ENCODE results near the gene NT5C3B.

The NT5C3B gene

DNA sequence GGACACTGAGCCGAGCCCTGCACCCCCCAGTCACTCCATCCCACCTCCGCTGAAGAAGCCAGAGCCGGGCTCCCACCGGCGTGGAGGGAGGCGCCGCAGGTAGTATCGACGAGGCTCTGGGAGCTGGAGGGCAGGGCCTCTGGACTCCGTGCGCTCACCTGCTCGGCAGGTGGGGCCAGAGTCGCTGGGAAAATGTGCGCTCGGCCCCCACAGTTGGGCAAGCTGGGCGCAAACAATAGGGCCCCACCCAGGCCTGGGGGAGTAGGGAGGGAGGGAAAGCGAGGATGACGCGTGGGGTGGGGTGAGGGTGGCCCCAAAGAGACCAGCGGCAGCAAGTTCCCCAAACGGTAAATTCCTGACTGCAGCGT, 50.2 kb downstream of the NT5C3B start:
- H3K4me3 ChIP-seq (ENCODE audit: low read length), result peak overlapping the region; percentile 65
- TF ChIP-seq, protein P1, sequence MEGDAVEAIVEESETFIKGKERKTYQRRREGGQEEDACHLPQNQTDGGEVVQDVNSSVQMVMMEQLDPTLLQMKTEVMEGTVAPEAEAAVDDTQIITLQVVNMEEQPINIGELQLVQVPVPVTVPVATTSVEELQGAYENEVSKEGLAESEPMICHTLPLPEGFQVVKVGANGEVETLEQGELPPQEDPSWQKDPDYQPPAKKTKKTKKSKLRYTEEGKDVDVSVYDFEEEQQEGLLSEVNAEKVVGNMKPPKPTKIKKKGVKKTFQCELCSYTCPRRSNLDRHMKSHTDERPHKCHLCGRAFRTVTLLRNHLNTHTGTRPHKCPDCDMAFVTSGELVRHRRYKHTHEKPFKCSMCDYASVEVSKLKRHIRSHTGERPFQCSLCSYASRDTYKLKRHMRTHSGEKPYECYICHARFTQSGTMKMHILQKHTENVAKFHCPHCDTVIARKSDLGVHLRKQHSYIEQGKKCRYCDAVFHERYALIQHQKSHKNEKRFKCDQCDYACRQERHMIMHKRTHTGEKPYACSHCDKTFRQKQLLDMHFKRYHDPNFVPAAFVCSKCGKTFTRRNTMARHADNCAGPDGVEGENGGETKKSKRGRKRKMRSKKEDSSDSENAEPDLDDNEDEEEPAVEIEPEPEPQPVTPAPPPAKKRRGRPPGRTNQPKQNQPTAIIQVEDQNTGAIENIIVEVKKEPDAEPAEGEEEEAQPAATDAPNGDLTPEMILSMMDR (conservative IDR thresholded peaks at IDR 0.05; ENCODE audit: low read depth, low read length), result no peak
- no peak for DNase-seq (ENCODE audit: low read depth)

DNA sequence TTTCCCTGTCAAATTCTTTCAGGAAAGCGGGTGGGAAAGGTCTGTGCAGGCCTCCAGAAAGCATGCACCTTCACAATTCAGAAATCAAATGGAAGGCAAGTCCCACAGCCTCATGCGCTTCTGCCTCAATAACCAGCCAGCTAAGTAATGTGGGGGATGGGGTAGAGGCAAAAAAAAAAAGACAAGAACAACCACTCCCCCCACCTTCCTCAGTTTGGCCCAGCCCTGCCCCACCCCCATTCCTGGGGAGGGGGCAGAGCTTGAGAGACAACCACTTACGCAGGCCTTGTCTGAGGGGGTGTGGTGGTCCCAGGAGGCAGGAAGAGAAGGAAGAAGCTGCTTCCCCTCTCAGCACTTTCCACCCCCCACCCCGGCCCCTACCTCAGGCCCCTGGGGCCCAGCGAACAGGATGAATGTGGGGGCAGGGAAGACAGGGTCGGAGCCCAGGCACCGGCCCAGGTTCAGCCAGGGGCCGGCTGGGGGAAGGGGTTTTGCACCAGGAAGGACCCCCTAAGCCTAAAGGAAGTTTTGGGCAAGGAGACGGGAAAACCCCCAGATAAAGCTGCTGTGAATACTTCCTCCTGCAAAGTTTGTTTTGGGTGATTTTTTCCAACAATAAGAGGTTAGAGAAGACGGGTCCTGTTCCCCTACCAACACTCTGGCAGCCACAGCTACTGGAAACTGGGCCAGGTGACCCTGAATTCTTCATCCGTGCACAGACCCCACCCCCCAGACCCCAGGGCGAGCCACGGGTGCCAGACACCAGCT, 50.8 kb downstream of the NT5C3B start:
- H3K4me3 ChIP-seq (ENCODE audit: low read length), result peak overlapping the region; percentile 65
- no peak for DNase-seq (ENCODE audit: low read depth)
- TF ChIP-seq, protein P1 (conservative IDR thresholded peaks at IDR 0.05; ENCODE audit: low read depth, low read length), result no peak

DNA sequence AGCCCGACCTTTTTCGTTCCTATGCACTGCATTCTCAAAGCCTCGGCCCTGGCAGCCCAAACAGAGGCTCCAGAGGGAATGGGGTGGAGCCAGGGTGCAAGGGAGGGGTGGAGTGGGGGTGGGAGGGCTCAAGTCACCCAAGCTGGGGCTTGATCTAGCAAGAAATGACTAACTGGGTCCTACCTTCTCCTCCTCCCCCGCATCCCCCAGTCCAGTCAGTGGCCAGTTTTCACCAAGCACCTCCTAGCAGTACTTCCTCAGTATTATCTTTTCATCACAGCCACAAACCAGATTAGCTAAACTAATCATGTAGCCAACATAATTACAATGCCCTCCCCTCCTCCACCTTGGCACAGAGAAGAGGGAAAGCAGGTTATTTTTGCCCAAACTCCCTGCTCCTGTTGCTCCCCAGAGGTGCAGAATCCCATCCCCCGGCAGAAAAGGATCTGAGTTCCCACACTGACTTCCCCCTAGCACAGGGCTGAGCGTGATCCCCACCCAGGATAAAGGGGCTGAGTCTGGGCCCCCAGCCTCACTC, 51.8 kb downstream of the NT5C3B start:
- TF ChIP-seq, protein P1 (conservative IDR thresholded peaks at IDR 0.05; ENCODE audit: low read depth, low read length), result no peak
- peak overlapping the region; percentile 65 for H3K4me3 ChIP-seq (ENCODE audit: low read length)
- DNase-seq (ENCODE audit: low read depth), result no peak

DNA sequence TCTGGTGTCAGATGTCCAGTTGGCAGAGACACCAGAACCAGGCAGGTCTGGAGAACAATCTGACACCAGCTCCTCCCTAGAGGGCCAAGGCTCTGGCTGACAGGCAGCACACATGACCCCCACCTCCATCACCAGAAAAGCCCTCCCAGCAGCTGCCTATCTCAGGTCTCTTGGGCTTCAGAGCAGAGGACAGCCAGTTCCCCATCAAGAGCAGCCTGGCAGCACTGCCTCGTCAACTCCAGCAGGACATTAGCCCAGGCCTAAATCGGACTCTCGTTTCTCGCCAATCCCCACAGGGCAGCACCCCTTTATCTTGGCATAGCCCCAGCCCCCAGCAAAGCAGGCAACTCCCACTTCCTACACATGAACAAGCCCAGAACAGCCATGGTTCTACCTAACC, 53.9 kb downstream of the NT5C3B start:
- H3K4me3 ChIP-seq (ENCODE audit: low read length), result no peak overlapping the region
- TF ChIP-seq, protein P1 (conservative IDR thresholded peaks at IDR 0.05; ENCODE audit: low read depth, low read length), result no peak
- DNase-seq (ENCODE audit: low read depth), result no peak

DNA sequence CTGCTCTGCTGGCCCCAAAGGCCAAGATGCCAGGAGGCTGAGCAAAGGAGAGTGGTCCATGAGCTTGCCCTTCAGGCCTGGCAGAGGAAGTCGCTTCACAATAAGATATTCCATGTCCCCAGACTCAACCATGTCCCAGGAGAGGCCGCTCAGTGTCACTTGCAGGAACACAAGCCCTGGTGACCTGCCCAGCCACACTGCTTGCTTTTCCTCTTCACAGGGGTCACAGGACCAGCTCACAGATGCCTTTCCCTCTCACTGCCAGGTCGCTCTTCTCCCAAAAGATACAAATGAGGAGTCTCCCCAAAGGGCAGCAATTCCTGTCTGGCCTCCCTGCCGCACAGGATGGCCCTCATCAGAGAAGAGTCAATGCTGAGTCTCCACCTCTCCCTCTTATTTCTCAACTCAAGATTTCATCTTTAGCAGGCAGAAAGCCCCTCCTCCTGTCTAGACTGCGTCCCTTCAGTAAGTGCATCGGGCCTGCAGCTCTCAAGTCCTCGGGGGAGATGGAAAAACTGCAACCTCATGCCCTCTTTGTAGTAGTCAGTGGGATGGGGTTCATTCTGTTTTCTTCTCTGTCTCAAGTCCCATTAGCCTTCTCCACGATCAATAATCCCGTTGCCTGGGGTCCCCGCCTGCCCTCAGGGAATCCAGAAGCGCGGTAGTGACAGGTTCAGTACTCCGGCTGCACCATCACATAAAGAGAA, 54.5 kb downstream of the NT5C3B start:
- no peak for DNase-seq (ENCODE audit: low read depth)
- TF ChIP-seq, protein P1 (conservative IDR thresholded peaks at IDR 0.05; ENCODE audit: low read depth, low read length), result no peak

DNA sequence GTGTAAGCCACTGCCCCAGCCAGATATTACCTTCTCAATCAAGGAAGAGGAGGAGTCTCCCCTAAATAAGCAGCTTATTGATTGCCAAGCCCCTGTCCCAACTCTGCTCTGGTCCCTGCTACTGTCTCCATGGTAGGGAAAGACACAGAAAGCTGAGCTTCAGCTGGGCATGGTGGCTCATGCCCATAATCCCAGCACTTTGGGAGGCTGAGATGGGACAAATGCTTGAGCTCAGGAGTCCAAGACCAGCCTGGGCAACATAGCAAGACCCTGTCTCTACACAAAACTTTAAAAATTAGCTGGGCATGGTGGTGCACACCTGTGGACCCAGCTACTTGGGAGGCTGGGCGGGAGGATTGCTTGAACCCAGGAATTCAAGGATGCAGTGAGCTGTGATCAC, 56.1 kb downstream of the NT5C3B start:
- DNase-seq (ENCODE audit: low read depth), result no peak
- TF ChIP-seq, protein P1 (conservative IDR thresholded peaks at IDR 0.05; ENCODE audit: low read depth, low read length), result no peak
- H3K4me3 ChIP-seq (ENCODE audit: low read length), result no peak overlapping the region

More for the DNA sequence above, 54.5 kb downstream of the NT5C3B start:
- H3K4me3 ChIP-seq (ENCODE audit: low read length), result no peak overlapping the region

All from retinal pigment epithelial cell (primary cell).